ENCODE measurements around the gene TNFAIP8L2. TPM values are rescaled to one million over a fixed set of nuclear protein-coding genes. Genes with fewer than 3 reads are reported as not detected.

Gene TNFAIP8L2
- total and polyA plus RNA-seq, 2 of the 4 experiments (the other 2 are of a cell fraction), result not detected

DNA sequence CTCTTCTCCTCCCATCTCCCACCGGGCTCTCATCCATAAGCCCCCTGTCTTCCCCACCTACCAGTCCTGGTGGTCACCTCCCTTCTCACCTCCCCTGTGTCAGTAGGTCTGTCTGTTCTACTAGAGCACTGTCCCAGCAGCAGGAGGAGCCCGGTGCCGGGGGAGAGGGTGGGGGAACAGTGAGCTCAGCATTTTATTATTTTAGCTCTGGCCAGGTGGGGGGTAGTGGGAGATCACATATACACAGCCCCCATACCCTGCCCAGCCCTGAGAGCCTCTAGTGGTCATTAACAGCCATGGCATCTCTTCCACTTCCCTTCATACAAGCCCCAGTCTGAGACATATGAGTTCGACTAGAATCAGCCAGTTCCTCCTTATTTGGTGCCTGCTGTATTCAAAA lies 19.4 kb downstream of the TNFAIP8L2 start, which contains the start of gene TMOD4:
Gene TMOD4 (minus strand): TSS at position 119 of the 400 bp plus-strand sequence. CDS start 1,106 bp downstream, outside the sequence.
- Histone ChIP-seq H4K91ac (ENCODE audit: insufficient read depth, low read depth, low read length) (no peak within 1 kb of the TSS), H2BK20ac (ENCODE audit: low read depth, low read length) (no peak within 1 kb of the TSS), H3K4me2 (ENCODE audit: low read depth, low read length) (no peak within 1 kb of the TSS), H3K4me1 (ENCODE audit: control insufficient read depth, insufficient read depth, low read length) (peaks cover 2% of the 10 kb centered on the region; the same call in 1 of the 2 replicates), H2BK15ac (ENCODE audit: low read depth, low read length) (no peak within 1 kb of the TSS), H3K79me1 (ENCODE audit: low read depth in 1 of 2, low read length in 2 of 2) (no peaks in the 10 kb centered on the region; a peak in 1 of 4 replicates), H2AFZ (replicated peaks; ENCODE audit: low read length, poor library complexity) (no peak within 1 kb of the TSS), H3K9me1 (ENCODE audit: insufficient read depth, low read length) (peaks cover 3% of the 10 kb centered on the region; the same call in 1 of the 2 replicates), H3K9me3 (ENCODE audit: control insufficient read depth, insufficient read depth, low read length) (no peaks in the 10 kb centered on the region), H3K14ac (replicated peaks; ENCODE audit: low read depth, low read length) (no peak within 1 kb of the TSS), H3K4ac (ENCODE audit: low read depth, low read length) (no peak within 1 kb of the TSS), H2BK120ac (ENCODE audit: low read depth, low read length) (no peak within 1 kb of the TSS), H4K5ac (ENCODE audit: low read depth, low read length) (no peak within 1 kb of the TSS; the same call in 1 of the 2 replicates), H3K9ac (ENCODE audit: low read depth, low read length) (no peak within 1 kb of the TSS), H2AK5ac (ENCODE audit: low read depth, low read length) (no peak within 1 kb of the TSS), H2AK9ac (replicated peaks; ENCODE audit: low read depth, low read length, poor library complexity) (peak within 1 kb of the TSS; percentile 58), H3K36me3 (ENCODE audit: control insufficient read depth, insufficient read depth, low read length) (peaks cover 46% of the 10 kb centered on the region), H4K8ac (ENCODE audit: low read depth in 2 of 2, low read length in 2 of 2) (no peak within 1 kb of the TSS; a peak in 1 of 4 replicates), H3K4me3 (ENCODE audit: insufficient read depth, low read depth, low read length) (no peak within 1 kb of the TSS), H3K18ac (ENCODE audit: low read depth, low read length) (no peak within 1 kb of the TSS), H3K23ac (ENCODE audit: low read depth, low read length) (no peak within 1 kb of the TSS), H3K27me3 (ENCODE audit: control insufficient read depth, insufficient read depth, low read length) (no peaks in the 10 kb centered on the region), H3K27ac (ENCODE audit: insufficient read depth, low read length) (no peak within 1 kb of the TSS), H2BK5ac (ENCODE audit: low read depth, low read length, poor library complexity, severe bottlenecking) (no peak within 1 kb of the TSS), H3K56ac (ENCODE audit: extremely low read depth, insufficient read depth, low read length) (no peak within 1 kb of the TSS), H4K20me1 (ENCODE audit: insufficient read depth, low read length) (no peaks in the 10 kb centered on the region)
- no TSS peak for BruUV-seq (replicated peaks)
- CTCF ChIA-PET, result interaction anchor here (1.0 kb wide), 1 partner anchor 14 kb away, joined by 3 read pairs; no protein-coding TSS in a partner anchor
- DNase-seq (peak; percentile 28), ATAC-seq (ENCODE audit: low read depth) (peak; percentile 88)
- WGBS, 2 experiments (ENCODE audit: extremely low coverage in 2 of 2, insufficient read length in 1 of 2), result no CpG with 5 or more reads among the region's 4 CpGs
- TF ChIP-seq RFX5 (IDR thresholded peaks at IDR 0.05; ENCODE audit: low read depth, low read length) (no peak), MAFK (IDR thresholded peaks at IDR 0.05; ENCODE audit: low read depth, low read length) (no peak), RAD21 (IDR thresholded peaks at IDR 0.05; ENCODE audit: low read length) (peak; percentile 27; the same call in 1 of the 2 replicates), CEBPB (IDR thresholded peaks at IDR 0.05; ENCODE audit: low read depth, low read length) (no peak), CHD1 (IDR thresholded peaks at IDR 0.05; ENCODE audit: low read depth, low read length) (no peak), SMC3 (IDR thresholded peaks at IDR 0.05; ENCODE audit: low read depth, low read length) (peak; percentile 32)
- TF ChIP-seq, protein P1, sequence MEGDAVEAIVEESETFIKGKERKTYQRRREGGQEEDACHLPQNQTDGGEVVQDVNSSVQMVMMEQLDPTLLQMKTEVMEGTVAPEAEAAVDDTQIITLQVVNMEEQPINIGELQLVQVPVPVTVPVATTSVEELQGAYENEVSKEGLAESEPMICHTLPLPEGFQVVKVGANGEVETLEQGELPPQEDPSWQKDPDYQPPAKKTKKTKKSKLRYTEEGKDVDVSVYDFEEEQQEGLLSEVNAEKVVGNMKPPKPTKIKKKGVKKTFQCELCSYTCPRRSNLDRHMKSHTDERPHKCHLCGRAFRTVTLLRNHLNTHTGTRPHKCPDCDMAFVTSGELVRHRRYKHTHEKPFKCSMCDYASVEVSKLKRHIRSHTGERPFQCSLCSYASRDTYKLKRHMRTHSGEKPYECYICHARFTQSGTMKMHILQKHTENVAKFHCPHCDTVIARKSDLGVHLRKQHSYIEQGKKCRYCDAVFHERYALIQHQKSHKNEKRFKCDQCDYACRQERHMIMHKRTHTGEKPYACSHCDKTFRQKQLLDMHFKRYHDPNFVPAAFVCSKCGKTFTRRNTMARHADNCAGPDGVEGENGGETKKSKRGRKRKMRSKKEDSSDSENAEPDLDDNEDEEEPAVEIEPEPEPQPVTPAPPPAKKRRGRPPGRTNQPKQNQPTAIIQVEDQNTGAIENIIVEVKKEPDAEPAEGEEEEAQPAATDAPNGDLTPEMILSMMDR (conservative IDR thresholded peaks at IDR 0.05; ENCODE audit: low read depth, low read length), result peak; percentile 46
- intact Hi-C loops (cut with micrococcal nuclease), result no loop called here
- in situ Hi-C loops (cut with MboI; ENCODE audit: low sequenced_read_pairs), result no loop called here
- POLR2A ChIA-PET (ENCODE audit: unreplicated experiment), result no interaction called here
- dilution Hi-C loops (cut with HindIII; ENCODE audit: low sequenced_read_pairs, unreplicated experiment), result no loop called here

All from IMR-90 (cell line).